Measurements from ENCODE around the gene AK4.
"Not testable (repeated sequence)": the region's sequence is repeated elsewhere in the genome, so short reads cannot be mapped to it uniquely, and the experiment has no call there.

Gene AK4

GRCh38 chr1:65148178-65148547 is at the start of gene AK4:
Gene AK4 (plus strand): TSS chr1:65148203. CDS start chr1:65148408, 205 bp downstream.
- DNase-seq (ENCODE audit: low spot score); in situ Hi-C loops (cut with MboI; ENCODE audit: low pct_unique_long_range_greater_than_20kb, low sequenced_read_pairs, unreplicated experiment): not testable (repeated sequence)

DNA sequence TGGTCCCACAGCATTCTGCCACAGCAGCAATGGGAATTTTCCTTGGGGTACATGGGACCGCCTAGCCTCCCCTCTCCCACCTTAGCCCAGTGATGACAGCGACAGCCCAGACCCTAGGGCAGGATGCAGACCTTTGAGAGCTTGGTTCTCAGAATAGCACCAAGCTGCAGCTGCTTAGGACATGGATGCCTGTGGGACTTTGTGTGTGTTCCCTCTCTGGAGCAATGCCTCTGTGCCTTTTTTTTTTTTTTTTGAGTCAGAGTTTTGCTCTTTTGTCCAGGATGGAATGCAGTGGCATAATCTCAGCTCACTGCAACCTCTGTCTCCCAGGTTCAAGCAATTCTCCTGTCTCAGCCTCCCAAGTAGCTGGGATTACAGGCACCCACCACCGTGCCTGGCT is 44.2 kb upstream of the AK4 start:
- no peak for TF ChIP-seq CTCF (IDR thresholded peaks at IDR 0.05; ENCODE audit: extremely low read depth, insufficient read depth, missing control alignments)
- in situ Hi-C loops (cut with MboI; ENCODE audit: low pct_unique_long_range_greater_than_20kb, low sequenced_read_pairs, unreplicated experiment): no loop called here
- DNase-seq (ENCODE audit: low spot score): no peak

- in situ Hi-C loops (cut with MboI; ENCODE audit: low pct_unique_long_range_greater_than_20kb, low sequenced_read_pairs, unreplicated experiment): no loop called here
- no peak for TF ChIP-seq CTCF (IDR thresholded peaks at IDR 0.05; ENCODE audit: extremely low read depth, insufficient read depth, missing control alignments)
- DNase-seq (ENCODE audit: low spot score): no peak
Measured at GRCh38 chr1:65104854-65105534, 43.0 kb upstream of the AK4 start.

GRCh38 chr1:65105596-65105995 is 42.4 kb upstream of the AK4 start:
- TF ChIP-seq CTCF (IDR thresholded peaks at IDR 0.05; ENCODE audit: extremely low read depth, insufficient read depth, missing control alignments): no peak
- no peak for DNase-seq (ENCODE audit: low spot score)
- in situ Hi-C loops (cut with MboI; ENCODE audit: low pct_unique_long_range_greater_than_20kb, low sequenced_read_pairs, unreplicated experiment): no loop called here

- TF ChIP-seq CTCF (IDR thresholded peaks at IDR 0.05; ENCODE audit: extremely low read depth, insufficient read depth, missing control alignments): no peak
- no peak for DNase-seq (ENCODE audit: low spot score)
- in situ Hi-C loops (cut with MboI; ENCODE audit: low pct_unique_long_range_greater_than_20kb, low sequenced_read_pairs, unreplicated experiment): no loop called here
Measured at GRCh38 chr1:65108025-65108642, 39.9 kb upstream of the AK4 start.

GRCh38 chr1:65109487-65109886 is 38.5 kb upstream of the AK4 start:
- no peak for DNase-seq (ENCODE audit: low spot score)
- in situ Hi-C loops (cut with MboI; ENCODE audit: low pct_unique_long_range_greater_than_20kb, low sequenced_read_pairs, unreplicated experiment): no loop called here
- TF ChIP-seq CTCF (IDR thresholded peaks at IDR 0.05; ENCODE audit: extremely low read depth, insufficient read depth, missing control alignments): no peak

DNA sequence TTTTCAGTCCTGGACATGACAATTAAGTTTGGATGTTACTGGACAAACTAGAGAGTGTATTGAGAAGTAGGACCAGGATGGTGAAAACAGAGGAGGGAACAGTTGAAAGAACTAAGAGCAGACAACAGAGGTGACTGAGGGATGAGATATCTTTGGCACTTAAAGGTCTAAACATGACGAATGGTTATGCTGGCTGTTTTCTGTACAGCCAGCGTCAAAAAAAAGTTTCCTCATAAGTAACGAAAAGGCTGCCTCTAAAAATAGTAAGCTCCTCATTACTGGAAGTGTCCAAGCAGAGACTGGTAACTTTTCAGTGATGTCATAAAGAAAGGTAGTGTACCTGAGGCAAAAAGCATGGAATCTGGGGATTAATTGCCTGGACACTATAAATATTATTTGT is 35.2 kb upstream of the AK4 start:
- no peak for TF ChIP-seq CTCF (IDR thresholded peaks at IDR 0.05; ENCODE audit: extremely low read depth, insufficient read depth, missing control alignments)
- DNase-seq (ENCODE audit: low spot score): no peak
- in situ Hi-C loops (cut with MboI; ENCODE audit: low pct_unique_long_range_greater_than_20kb, low sequenced_read_pairs, unreplicated experiment): no loop called here
